MM.1S (cell line): ENCODE data around the gene ZNF556.

ENCODE experiments used
- DNase-seq: peaks from one replicate; pipeline ENCODE4 v3.0.0-alpha.2; 2015
- H2AFZ ChIP-seq: fragments of 300-600 bp; sonication (generic); 2 replicates; pipeline ENCODE4 v1.6.0; 2016; ENCODE audit warnings: antibody characterized with exemption, low read length
- H3F3A ChIP-seq: fragments of 300-600 bp; sonication (generic); 2 replicates; pipeline ENCODE4 v1.6.1; 2016; ENCODE audit warnings: mild to moderate bottlenecking, antibody characterized with exemption, low read length, moderate library complexity, mixed read lengths; ENCODE audit not compliant: insufficient read depth
- H3K27ac ChIP-seq: fragments of 300-600 bp; sonication (generic); 2 replicates; pipeline ENCODE4 v1.5.1; 2016; ENCODE audit warnings: mild to moderate bottlenecking, low read length
- H3K27me3 ChIP-seq: fragments of 300-600 bp; sonication (generic); replicated peaks from 2 replicates; pipeline ENCODE4 v1.6.0; 2016; ENCODE audit warnings: low read length; ENCODE audit not compliant: insufficient read depth
- H3K36me3 ChIP-seq: fragments of 300-600 bp; sonication (generic); replicated peaks from 2 replicates; pipeline ENCODE4 v1.6.1; 2016; ENCODE audit warnings: mild to moderate bottlenecking, low read length, mixed read lengths; ENCODE audit not compliant: insufficient read depth
- H3K4me1 ChIP-seq: fragments of 300-600 bp; sonication (generic); 2 replicates; pipeline ENCODE4 v1.6.1; 2016; ENCODE audit warnings: low read length, mixed read lengths
- H3K4me2 ChIP-seq: fragments of 300-600 bp; sonication (generic); 2 replicates; pipeline ENCODE4 v1.6.0; 2016; ENCODE audit warnings: low read depth, low read length
- H3K4me3 ChIP-seq: fragments of 300-600 bp; sonication (generic); 2 replicates; pipeline ENCODE4 v1.5.1; 2016; ENCODE audit warnings: low read length, mixed read lengths
- H3K79me2 ChIP-seq: fragments of 300-600 bp; sonication (generic); 2 replicates; pipeline ENCODE4 v1.6.1; 2016; ENCODE audit warnings: mixed run types, low read length, mixed read lengths
- H3K9ac ChIP-seq: fragments of 300-600 bp; sonication (generic); 2 replicates; pipeline ENCODE4 v1.6.1; 2016; ENCODE audit warnings: low read length, mixed read lengths
- H3K9me2 ChIP-seq: fragments of 300-600 bp; sonication (generic); replicated peaks from 2 replicates; pipeline ENCODE4 v1.6.1; 2016; ENCODE audit warnings: mild to moderate bottlenecking, low read length, mixed read lengths; ENCODE audit not compliant: insufficient read depth
- H3K9me3 ChIP-seq: fragments of 300-600 bp; sonication (generic); replicated peaks from 2 replicates; pipeline ENCODE4 v1.6.1; 2016; ENCODE audit warnings: mild to moderate bottlenecking, low read length, mixed read lengths; ENCODE audit not compliant: insufficient read depth
- H4K20me1 ChIP-seq: fragments of 300-600 bp; sonication (generic); 2 replicates; pipeline ENCODE4 v1.6.1; 2016; ENCODE audit warnings: mild to moderate bottlenecking, low read length, moderate library complexity, mixed read lengths; ENCODE audit not compliant: insufficient read depth
- EZH2 ChIP-seq: fragments of 300-600 bp; sonication (generic); optimal IDR thresholded peaks from 2 replicates; pipeline ENCODE3; 2017; ENCODE audit warnings: low read depth, mild to moderate bottlenecking, antibody characterized with exemption, low read length, mixed read lengths
- EZH2phosphoT487 ChIP-seq: fragments of 300-600 bp; sonication (generic); IDR thresholded peaks from 2 replicates; pipeline ENCODE4 v1.6.1; 2018; ENCODE audit warnings: antibody characterized with exemption, low read length
- TF ChIP-seq, protein P1 (sequence below): fragments of 300-600 bp; sonication (generic); IDR thresholded peaks from 2 replicates; pipeline ENCODE4 v1.5.1; 2016; ENCODE audit warnings: antibody characterized with exemption, low read length, mixed read lengths

Gene ZNF556

DNA sequence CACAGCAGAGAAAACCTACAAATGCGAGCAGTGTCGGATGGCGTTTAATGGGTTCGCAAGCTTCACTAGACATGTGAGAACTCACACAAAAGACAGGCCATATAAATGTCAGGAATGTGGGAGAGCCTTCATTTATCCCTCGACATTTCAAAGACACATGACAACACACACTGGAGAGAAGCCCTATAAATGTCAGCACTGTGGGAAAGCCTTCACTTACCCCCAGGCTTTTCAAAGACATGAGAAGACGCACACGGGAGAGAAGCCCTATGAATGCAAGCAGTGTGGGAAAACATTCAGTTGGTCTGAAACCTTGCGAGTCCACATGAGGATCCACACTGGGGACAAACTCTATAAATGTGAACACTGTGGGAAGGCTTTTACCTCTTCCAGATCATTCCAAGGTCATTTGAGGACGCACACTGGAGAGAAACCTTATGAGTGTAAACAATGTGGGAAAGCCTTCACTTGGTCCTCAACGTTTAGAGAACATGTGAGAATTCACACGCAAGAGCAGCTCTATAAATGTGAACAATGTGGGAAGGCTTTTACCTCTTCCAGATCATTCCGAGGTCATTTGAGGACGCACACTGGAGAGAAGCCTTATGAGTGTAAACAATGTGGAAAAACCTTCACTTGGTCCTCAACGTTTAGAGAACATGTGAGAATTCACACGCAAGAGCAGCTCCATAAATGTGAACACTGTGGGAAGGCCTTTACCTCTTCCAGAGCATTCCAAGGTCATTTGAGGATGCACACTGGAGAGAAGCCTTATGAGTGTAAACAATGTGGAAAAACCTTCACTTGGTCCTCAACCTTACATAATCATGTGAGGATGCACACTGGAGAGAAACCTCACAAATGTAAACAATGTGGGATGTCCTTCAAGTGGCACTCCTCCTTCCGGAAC lies 50.4 kb downstream of the ZNF556 start:
- no peaks in the 10 kb centered on the region for H3K4me1 ChIP-seq
- no peak overlapping the region for H3K4me3 ChIP-seq
- H3K9me2 ChIP-seq, result no peaks in the 10 kb centered on the region
- no peaks in the 10 kb centered on the region for H3K9me3 ChIP-seq
- H3K4me2 ChIP-seq, result no peak overlapping the region
- no peaks in the 10 kb centered on the region for H3K36me3 ChIP-seq
- H3K27me3 ChIP-seq, result peaks cover 98% of the 10 kb centered on the region
- no peak overlapping the region for H3K27ac ChIP-seq
- no peaks in the 10 kb centered on the region for H4K20me1 ChIP-seq
- H3K9ac ChIP-seq, result no peak overlapping the region
- TF ChIP-seq, protein P1, sequence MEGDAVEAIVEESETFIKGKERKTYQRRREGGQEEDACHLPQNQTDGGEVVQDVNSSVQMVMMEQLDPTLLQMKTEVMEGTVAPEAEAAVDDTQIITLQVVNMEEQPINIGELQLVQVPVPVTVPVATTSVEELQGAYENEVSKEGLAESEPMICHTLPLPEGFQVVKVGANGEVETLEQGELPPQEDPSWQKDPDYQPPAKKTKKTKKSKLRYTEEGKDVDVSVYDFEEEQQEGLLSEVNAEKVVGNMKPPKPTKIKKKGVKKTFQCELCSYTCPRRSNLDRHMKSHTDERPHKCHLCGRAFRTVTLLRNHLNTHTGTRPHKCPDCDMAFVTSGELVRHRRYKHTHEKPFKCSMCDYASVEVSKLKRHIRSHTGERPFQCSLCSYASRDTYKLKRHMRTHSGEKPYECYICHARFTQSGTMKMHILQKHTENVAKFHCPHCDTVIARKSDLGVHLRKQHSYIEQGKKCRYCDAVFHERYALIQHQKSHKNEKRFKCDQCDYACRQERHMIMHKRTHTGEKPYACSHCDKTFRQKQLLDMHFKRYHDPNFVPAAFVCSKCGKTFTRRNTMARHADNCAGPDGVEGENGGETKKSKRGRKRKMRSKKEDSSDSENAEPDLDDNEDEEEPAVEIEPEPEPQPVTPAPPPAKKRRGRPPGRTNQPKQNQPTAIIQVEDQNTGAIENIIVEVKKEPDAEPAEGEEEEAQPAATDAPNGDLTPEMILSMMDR, result no peak
- TF ChIP-seq EZH2phosphoT487, result no peak
- no peak for TF ChIP-seq EZH2
- DNase-seq, result no peak
- no peaks in the 10 kb centered on the region for H3K79me2 ChIP-seq
- H3F3A ChIP-seq, result no peaks in the 10 kb centered on the region
- H2AFZ ChIP-seq, result no peak overlapping the region

GRCh38 chr19:2922987-2923386 lies 55.9 kb downstream of the ZNF556 start:
- Histone ChIP-seq H3K9me3 (no peaks in the 10 kb centered on the region), H3K9ac (no peak overlapping the region), H3K27ac (no peak overlapping the region), H3K79me2 (no peaks in the 10 kb centered on the region), H3F3A (no peaks in the 10 kb centered on the region), H3K36me3 (no peaks in the 10 kb centered on the region), H3K27me3 (peaks cover 77% of the 10 kb centered on the region), H3K4me1 (no peaks in the 10 kb centered on the region), H3K9me2 (no peaks in the 10 kb centered on the region; the same call in 1 of the 2 replicates), H4K20me1 (no peaks in the 10 kb centered on the region), H2AFZ (no peak overlapping the region), H3K4me2 (no peak overlapping the region), H3K4me3 (no peak overlapping the region)
- no peak for DNase-seq
- TF ChIP-seq EZH2phosphoT487 (no peak), EZH2 (no peak)
- TF ChIP-seq, protein P1, result no peak

DNA sequence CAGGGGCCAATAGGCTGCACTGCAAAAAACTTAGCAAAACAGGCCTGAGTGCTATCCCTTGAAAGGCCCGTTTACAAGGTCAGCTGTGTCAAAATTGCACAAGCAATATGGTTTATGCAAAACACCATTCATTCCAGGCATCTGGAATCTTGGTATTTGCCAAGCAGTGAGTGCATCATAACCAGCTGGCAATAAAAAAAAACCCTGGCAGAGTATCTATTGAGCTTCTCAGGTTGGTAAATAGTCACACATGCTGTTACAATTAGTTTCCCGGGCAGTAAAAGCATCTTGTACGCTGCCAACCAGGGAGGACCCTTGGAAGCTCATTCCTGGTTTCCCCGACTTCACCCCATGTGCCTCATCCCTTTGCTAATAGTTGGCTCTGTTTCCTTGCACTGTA lies 56.4 kb downstream of the ZNF556 start:
- Histone ChIP-seq H3K4me3 (no peak overlapping the region), H2AFZ (no peak overlapping the region), H3K9ac (no peak overlapping the region), H3K36me3 (no peaks in the 10 kb centered on the region), H3K9me3 (no peaks in the 10 kb centered on the region), H3K27me3 (peaks cover 73% of the 10 kb centered on the region), H3K27ac (no peak overlapping the region), H3K4me1 (no peaks in the 10 kb centered on the region), H4K20me1 (no peaks in the 10 kb centered on the region), H3K79me2 (no peaks in the 10 kb centered on the region), H3K9me2 (no peaks in the 10 kb centered on the region; the same call in 1 of the 2 replicates), H3K4me2 (no peak overlapping the region), H3F3A (no peaks in the 10 kb centered on the region)
- DNase-seq, result no peak
- TF ChIP-seq EZH2phosphoT487, result no peak
- TF ChIP-seq, protein P1, result no peak
- TF ChIP-seq EZH2, result no peak
